Right lobe of liver (tissue), 6 donors: ENCODE data around the gene TMEM60. TPM values are rescaled to one million over a fixed set of nuclear protein-coding genes. Genes with fewer than 3 reads are reported as not detected.

Experiments used
- ATAC-seq, 4 donors: fragments of 200-7000 bp; cut with Tn5 transposase; one replicate each; pipeline ENCODE4 v1.9.1; 2020; ENCODE audit warnings: mild to moderate bottlenecking in 4 of 4, moderate library complexity in 4 of 4
- DNase-seq, 3 donors: peaks; one replicate each; pipeline ENCODE4 v3.0.0-alpha.2; 2020
- H3K27ac ChIP-seq, 3 donors: fragments of 200-600 bp; one replicate each; pipeline ENCODE4 v1.8.0; 2022
- H3K27me3 ChIP-seq, 2 donors: fragments of 200-600 bp; one replicate each; pipeline ENCODE4 v1.8.0; 2022
- H3K36me3 ChIP-seq, 4 donors: fragments of 200-600 bp; sonication (generic) in 1 of 4; one replicate each; pipeline versions ENCODE4 v1.5.1 to v1.8.0; 2017 to 2022; ENCODE audit warnings: control low read depth in 1 of 4
- H3K4me1 ChIP-seq, 4 donors: fragments of 200-600 bp; sonication (generic) in 1 of 4; one replicate each; pipeline versions ENCODE4 v1.5.1 to v1.8.0; 2017 to 2022; ENCODE audit warnings: control low read depth in 1 of 4
- H3K4me3 ChIP-seq, 3 donors: fragments of 200-600 bp; one replicate each; pipeline ENCODE4 v1.8.0; 2022
- H3K9me3 ChIP-seq, 4 donors: fragments of 200-600 bp; sonication (generic) in 1 of 4; one replicate each; pipeline versions ENCODE4 v1.5.1 to v1.8.0; 2017 to 2022; ENCODE audit warnings: control low read depth in 1 of 4
- CTCF ChIP-seq, 4 donors: fragments of 200-600 bp in 3 of 4; fragments of 450-650 bp in 1 of 4; IDR thresholded peaks; one replicate each; pipeline versions ENCODE4 v1.5.1 to v1.8.0; 2016 to 2022; ENCODE audit warnings: antibody characterized with exemption in 4 of 4, mild to moderate bottlenecking in 2 of 4
- POLR2A ChIP-seq: fragments of 450-650 bp; IDR thresholded peaks from one replicate; pipeline ENCODE4 v1.6.1; 2017; ENCODE audit warnings: antibody characterized with exemption, mild to moderate bottlenecking
- WGBS: methylation state at CpG from one replicate; pipeline ENCODE4 v1.1.6; 2018; ENCODE audit warnings: low coverage, low lambda C conversion rate; ENCODE audit not compliant: insufficient coverage; ENCODE audit errors: missing lambda C conversion rate; 5-methylcytosine and 5-hydroxymethylcytosine counted together
- intact Hi-C, 2 donors: fragments of 100-400 bp; cut with DNase I; formaldehyde crosslinking; loops; one replicate each; pipeline versions ENCODE4 v1.11.2 to v1.14.1; 2022
- total RNA-seq, 6 experiments: library from RNA; depleted of rRNA in 2 of 6; stranded (reverse); fragments of >200 nt in 2 of 6; fragmentation: NEBNext Ultra II Directional in 3 of 6; extraction: Animal tissue kit (Norgen Biotek cat#: 25700) in 3 of 6; gene quantifications; one replicate each; pipeline versions ENCODE4 v1.1.0 to v1.2.4, GENCODE V29; 2016 to 2023
- donor health status: DM: no; HTN: yes; CAD: no.
- donor health status: DM: no; HTN: no; CAD: no.
- donor health status: DM: no; HTN: no; CAD: no.
- donor health status: DM: no; HTN: yes; CAD: no.
- donor health status: DM: no; HTN: yes; CAD: no.

The TMEM60 gene
- total RNA-seq, 6 experiments from 2014 or later, result 6.6 to 10.4 (median 8.0) TPM

GRCh38 chr7:77820967-77821366 lies 22.7 kb upstream of the TMEM60 start:
- no peak for DNase-seq
- Histone ChIP-seq H3K36me3 (no peaks in the 10 kb centered on the region), H3K4me3 (no peak overlapping the region), H3K9me3 (peaks cover 0 to 6% (median 2%) of the 10 kb centered on the region in 4 donors), H3K27me3 (no peaks in the 10 kb centered on the region), H3K4me1 (no peaks in the 10 kb centered on the region), H3K27ac (no peak overlapping the region)
- WGBS, result 88% methylated on average over 2 of the region's 2 CpGs
- ATAC-seq, result no peak
- intact Hi-C loops, result no loop called here
- TF ChIP-seq POLR2A, result no peak
- no peak for TF ChIP-seq CTCF (IDR thresholded peaks at IDR 0.05)

GRCh38 chr7:77819021-77819420 lies 20.8 kb upstream of the TMEM60 start:
- Histone ChIP-seq H3K36me3 (no peaks in the 10 kb centered on the region), H3K4me1 (no peaks in the 10 kb centered on the region), H3K27ac (no peak overlapping the region), H3K4me3 (no peak overlapping the region), H3K9me3 (peaks cover 0 to 5% (median 2%) of the 10 kb centered on the region in 4 donors), H3K27me3 (no peaks in the 10 kb centered on the region)
- ATAC-seq (no peak), DNase-seq (no peak)
- TF ChIP-seq CTCF (IDR thresholded peaks at IDR 0.05) (no peak), POLR2A (no peak)
- intact Hi-C loops, result no loop called here

- H3K4me3 ChIP-seq, result no peak overlapping the region
Measured at GRCh38 chr7:77813180-77813579, 14.9 kb upstream of the TMEM60 start.

GRCh38 chr7:77812290-77812685 lies 14.1 kb upstream of the TMEM60 start:
- 100% methylated on average over 1 of the region's 1 CpG for WGBS
- intact Hi-C loops, result no loop called here
- no peak for ATAC-seq

More at GRCh38 chr7:77813180-77813579, 14.9 kb upstream of the TMEM60 start:
- Histone ChIP-seq H3K4me1 (no peaks in the 10 kb centered on the region), H3K27me3 (no peaks in the 10 kb centered on the region), H3K27ac (no peak overlapping the region), H3K9me3 (no peaks in the 10 kb centered on the region), H3K36me3 (no peaks in the 10 kb centered on the region)
- TF ChIP-seq CTCF (IDR thresholded peaks at IDR 0.05) (no peak), POLR2A (no peak)
- DNase-seq (no peak), ATAC-seq (no peak)
- WGBS, result 81% methylated on average over 2 of the region's 2 CpGs
- intact Hi-C loops, result no loop called here

More at GRCh38 chr7:77812290-77812685, 14.1 kb upstream of the TMEM60 start:
- no peak for TF ChIP-seq POLR2A
- TF ChIP-seq CTCF (IDR thresholded peaks at IDR 0.05), result no peak
- DNase-seq, result no peak
- Histone ChIP-seq H3K27me3 (no peaks in the 10 kb centered on the region), H3K36me3 (no peaks in the 10 kb centered on the region), H3K9me3 (no peaks in the 10 kb centered on the region), H3K4me1 (no peaks in the 10 kb centered on the region), H3K27ac (no peak overlapping the region), H3K4me3 (no peak overlapping the region)
